GM12873 (cell line): Measurements from ENCODE around the gene VPS37B.

Experiments used
- TF ChIP-seq, protein P1 (sequence below): IDR thresholded peaks from 2 replicates; pipeline ENCODE4 v1.5.1; 2012; ENCODE audit warnings: low read depth, mild to moderate bottlenecking, moderate library complexity, low read length, control low read depth; ENCODE audit not compliant: insufficient read depth; ENCODE audit errors: missing control alignments

VPS37B gene

GRCh38 chr12:122845041-122845864, 50.7 kb downstream of the VPS37B start:
- TF ChIP-seq, protein P1, sequence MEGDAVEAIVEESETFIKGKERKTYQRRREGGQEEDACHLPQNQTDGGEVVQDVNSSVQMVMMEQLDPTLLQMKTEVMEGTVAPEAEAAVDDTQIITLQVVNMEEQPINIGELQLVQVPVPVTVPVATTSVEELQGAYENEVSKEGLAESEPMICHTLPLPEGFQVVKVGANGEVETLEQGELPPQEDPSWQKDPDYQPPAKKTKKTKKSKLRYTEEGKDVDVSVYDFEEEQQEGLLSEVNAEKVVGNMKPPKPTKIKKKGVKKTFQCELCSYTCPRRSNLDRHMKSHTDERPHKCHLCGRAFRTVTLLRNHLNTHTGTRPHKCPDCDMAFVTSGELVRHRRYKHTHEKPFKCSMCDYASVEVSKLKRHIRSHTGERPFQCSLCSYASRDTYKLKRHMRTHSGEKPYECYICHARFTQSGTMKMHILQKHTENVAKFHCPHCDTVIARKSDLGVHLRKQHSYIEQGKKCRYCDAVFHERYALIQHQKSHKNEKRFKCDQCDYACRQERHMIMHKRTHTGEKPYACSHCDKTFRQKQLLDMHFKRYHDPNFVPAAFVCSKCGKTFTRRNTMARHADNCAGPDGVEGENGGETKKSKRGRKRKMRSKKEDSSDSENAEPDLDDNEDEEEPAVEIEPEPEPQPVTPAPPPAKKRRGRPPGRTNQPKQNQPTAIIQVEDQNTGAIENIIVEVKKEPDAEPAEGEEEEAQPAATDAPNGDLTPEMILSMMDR: no peak

GRCh38 chr12:122844366-122844971, 51.5 kb downstream of the VPS37B start:
- TF ChIP-seq, protein P1: no peak

DNA sequence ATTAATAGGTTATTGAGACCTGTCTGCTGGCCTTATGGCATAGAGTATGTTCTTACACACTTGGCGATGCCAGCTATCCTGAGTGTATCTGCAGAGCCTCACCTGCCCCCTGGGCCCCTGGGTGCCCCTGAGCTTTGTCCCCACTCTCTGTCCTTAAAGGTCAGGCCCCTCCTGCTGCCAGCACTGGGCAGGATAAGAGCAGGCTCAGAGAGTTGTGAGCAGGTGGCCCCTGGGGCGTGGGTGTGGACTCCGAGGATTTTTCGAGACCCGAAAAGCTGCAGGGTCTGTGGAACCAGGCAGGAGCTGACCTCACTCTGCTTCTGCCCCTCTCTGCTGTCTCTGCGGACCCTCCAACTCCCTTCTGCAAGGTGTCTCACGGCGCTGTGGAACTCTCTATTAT, 52.5 kb downstream of the VPS37B start:
- TF ChIP-seq, protein P1: no peak

DNA sequence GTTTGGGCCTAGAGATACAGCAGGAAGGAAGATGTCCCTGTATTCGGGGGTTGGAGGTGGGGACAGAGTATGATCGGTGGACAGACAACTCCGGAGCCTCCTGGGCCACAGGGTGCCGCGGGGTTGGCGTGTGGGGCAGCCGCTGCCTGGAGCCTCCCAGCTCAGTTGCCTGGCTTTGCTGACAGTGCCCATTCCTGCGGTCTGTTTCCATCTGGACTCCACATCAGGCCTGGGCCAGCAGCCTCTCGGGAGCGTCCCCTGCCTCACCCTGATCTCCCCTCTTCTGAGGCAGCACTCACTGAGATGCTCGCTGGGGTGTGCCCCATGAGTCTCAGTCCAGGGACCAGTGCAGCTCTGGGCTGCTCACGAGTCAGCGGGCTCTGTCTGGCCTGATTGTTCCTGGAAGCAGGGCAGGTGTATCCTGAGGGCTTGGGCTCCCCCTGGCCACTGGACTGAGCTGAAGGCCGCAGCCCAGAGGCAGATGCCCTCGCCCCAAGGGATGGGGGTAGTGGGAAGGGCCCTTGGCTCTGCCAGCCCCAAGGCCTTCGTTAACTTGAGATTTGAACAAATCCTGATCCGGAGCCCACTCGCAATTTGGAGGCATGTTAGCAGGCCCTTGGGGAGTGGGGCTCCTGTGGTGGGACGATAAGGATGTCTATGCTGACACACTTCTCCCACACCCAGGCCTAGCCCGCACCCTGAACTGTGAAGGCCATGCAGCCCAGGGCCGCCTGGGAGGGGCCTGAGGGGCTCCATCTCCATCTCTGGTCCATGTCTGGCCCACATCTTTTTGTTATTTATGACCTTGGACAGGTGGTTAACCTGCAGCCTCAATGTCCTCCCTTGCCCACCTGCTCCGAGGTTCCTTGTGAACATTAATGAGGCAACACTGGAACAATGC, 53.2 kb downstream of the VPS37B start:
- TF ChIP-seq, protein P1: no peak

- TF ChIP-seq, protein P1: no peak
These were observed 54.2 kb downstream of the VPS37B start for GRCh38 chr12:122841544-122842321.

- TF ChIP-seq, protein P1: no peak
These were observed 55.1 kb downstream of the VPS37B start for GRCh38 chr12:122840580-122841513.
